ENCODE measurements around the gene GPR157.

GRCh38 chr1:9052272-9053049 is 76.4 kb downstream of the GPR157 start:
- TF ChIP-seq, protein P1, sequence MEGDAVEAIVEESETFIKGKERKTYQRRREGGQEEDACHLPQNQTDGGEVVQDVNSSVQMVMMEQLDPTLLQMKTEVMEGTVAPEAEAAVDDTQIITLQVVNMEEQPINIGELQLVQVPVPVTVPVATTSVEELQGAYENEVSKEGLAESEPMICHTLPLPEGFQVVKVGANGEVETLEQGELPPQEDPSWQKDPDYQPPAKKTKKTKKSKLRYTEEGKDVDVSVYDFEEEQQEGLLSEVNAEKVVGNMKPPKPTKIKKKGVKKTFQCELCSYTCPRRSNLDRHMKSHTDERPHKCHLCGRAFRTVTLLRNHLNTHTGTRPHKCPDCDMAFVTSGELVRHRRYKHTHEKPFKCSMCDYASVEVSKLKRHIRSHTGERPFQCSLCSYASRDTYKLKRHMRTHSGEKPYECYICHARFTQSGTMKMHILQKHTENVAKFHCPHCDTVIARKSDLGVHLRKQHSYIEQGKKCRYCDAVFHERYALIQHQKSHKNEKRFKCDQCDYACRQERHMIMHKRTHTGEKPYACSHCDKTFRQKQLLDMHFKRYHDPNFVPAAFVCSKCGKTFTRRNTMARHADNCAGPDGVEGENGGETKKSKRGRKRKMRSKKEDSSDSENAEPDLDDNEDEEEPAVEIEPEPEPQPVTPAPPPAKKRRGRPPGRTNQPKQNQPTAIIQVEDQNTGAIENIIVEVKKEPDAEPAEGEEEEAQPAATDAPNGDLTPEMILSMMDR (IDR thresholded peaks at IDR 0.05; ENCODE audit: insufficient read depth, low read depth, low read length): no peak
- no peak for TF ChIP-seq EZH2 (IDR thresholded peaks at IDR 0.05; ENCODE audit: insufficient read depth, low read length)
